ENCODE results near the gene ACLY.

The ACLY gene

DNA sequence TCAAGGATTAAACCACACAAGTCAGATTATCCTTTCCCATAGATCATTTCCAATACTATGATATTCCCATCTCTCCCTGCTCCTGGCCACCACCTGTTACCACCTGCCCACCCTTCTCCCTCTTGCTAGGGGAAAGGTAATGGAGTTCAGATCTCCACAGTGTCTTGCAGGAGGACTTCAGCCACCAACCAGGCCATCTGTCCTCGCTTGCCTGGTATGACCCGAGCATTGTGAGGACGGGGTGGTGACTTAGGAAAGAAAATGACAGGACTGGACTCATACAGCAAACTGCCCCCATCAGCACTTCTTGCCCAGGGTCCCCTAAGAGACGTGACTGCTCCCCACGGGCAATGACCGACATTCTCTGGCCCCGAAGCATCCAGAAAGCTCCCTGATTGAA, 95.2 kb downstream of the ACLY start:
- DNase-seq: no peak

DNA sequence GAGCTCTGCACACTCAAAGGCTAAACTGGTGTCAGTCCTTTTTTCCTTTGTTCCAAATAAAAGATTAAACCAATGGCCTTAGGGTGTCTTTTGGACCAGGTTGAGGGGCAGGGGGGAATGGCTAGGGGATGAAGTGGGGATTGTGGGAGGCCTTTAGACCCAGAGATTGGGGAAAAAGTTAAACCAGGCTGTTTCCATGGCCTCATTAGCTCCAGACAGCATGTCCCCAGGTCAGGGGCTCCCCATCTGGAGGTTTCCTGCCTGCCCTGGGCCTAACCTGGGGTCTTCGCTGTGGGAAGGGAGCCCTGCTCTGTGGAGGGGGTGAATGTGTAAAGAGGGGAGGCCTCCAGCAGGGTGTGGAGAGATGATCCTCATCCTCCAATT, 95.6 kb downstream of the ACLY start:
- no peak for DNase-seq

GRCh38 chr17:41822216-41823140, 96.3 kb downstream of the ACLY start:
- no peak for DNase-seq

- no peak for DNase-seq
Observed at GRCh38 chr17:41821776-41822175, 97.0 kb downstream of the ACLY start.

DNA sequence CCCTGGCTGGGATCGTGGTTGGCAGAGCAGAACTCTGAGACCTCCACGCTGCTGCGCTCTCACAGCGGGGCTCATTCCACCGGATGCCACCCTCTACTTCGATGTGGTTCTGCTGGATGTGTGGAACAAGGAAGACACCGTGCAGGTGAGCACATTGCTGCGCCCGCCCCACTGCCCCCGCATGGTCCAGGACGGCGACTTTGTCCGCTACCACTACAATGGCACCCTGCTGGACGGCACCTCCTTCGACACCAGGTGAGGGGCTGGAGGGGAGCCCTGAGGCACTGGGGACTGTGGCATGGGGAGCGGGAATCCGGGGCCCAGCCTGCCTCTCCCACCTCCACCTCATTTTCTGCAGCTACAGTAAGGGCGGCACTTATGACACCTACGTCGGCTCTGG, 100.7 kb downstream of the ACLY start:
- no peak for DNase-seq

All from activated effector memory CD4-positive, alpha-beta T cell treated with Interleukin-2 at 50 U/mL for 16 hours (primary cell).